K562 (cell line): ENCODE data around the gene RPS2. TPM values are rescaled to one million over a fixed set of nuclear protein-coding genes. Genes with fewer than 3 reads are reported as not detected.

ENCODE experiments used
- ATAC-seq: fragments of 200-7000 bp; cut with Tn5 transposase; 3 replicates; pipeline ENCODE4 v1.9.1; 2020; ENCODE audit warnings: moderate library complexity
- BruUV-seq: library from RNA; stranded (reverse); fragments of 400-500 nt; replicated peaks from 2 replicates; lab custom pipeline; 2021; lab: Mats Ljungman, UMichigan
- CTCF ChIA-PET: fragments of 300-600 bp; formaldehyde crosslinking; extraction: SDS; loops from one replicate; lab custom pipeline; 2021; ENCODE audit warnings: low intra/inter-chr PET ratio; lab: Yijun Ruan, JAX
- POLR2A ChIA-PET: fragments of 300-600, 350-650 bp; sonication (Branson Sonifier 250); formaldehyde crosslinking; extraction: SDS; loops from one replicate; lab custom pipeline; 2021; ENCODE audit warnings: antibody characterized with exemption, inconsistent platforms; lab: Yijun Ruan, JAX
- DNase-seq, 4 experiments: peaks; one replicate each; pipeline versions ENCODE4 v3.0.0 to v3.0.0-alpha.2; 2011 to 2018; ENCODE audit warnings: low spot score in 3 of 4, mixed read lengths in 3 of 4; ENCODE audit errors: extremely low read depth in 1 of 4
- FAIRE-seq: peaks from 2 replicates; lab custom pipeline; 2011; peaks lifted over from hg19 to GRCh38; lab: Jason Lieb, UNC
- H2AFZ ChIP-seq: 2 replicates; pipeline ENCODE4 v1.6.0; 2011; ENCODE audit warnings: low read depth, low read length, control low read depth, inconsistent platforms
- H3K27ac ChIP-seq: fragments of 200-600 bp; 3 replicates; pipeline ENCODE4 v1.8.0; 2011; ENCODE audit warnings: low read depth, mild to moderate bottlenecking, control low read depth, inconsistent platforms, low read length, moderate library complexity, mixed read lengths; ENCODE audit errors: extremely low read depth
- H3K27me3 ChIP-seq, 2 experiments: fragments of 300-600 bp in 1 of 2; 2 replicates in 1 of 2; 3 replicates in 1 of 2; pipeline versions ENCODE4 v1.6.0 to v1.8.0; 2011; ENCODE audit warnings: inconsistent platforms in 2 of 2, low read length in 2 of 2, mild to moderate bottlenecking in 1 of 2, mixed read lengths in 1 of 2, moderate library complexity in 1 of 2; ENCODE audit not compliant: control insufficient read depth in 2 of 2, insufficient read depth in 2 of 2
- H3K36me3 ChIP-seq: fragments of 300-600 bp; 3 replicates; pipeline ENCODE4 v1.8.0; 2011; ENCODE audit warnings: mild to moderate bottlenecking, low read length, inconsistent platforms; ENCODE audit not compliant: control insufficient read depth, insufficient read depth
- H3K4me1 ChIP-seq, 2 experiments: fragments of 200-600 bp in 1 of 2; replicated peaks in 1 of 2; 2 replicates in 1 of 2; 3 replicates in 1 of 2; pipeline versions ENCODE4 v1.5.1 to v1.8.0; 2011; ENCODE audit warnings: inconsistent platforms in 2 of 2, low read length in 2 of 2, mild to moderate bottlenecking in 1 of 2, mixed read lengths in 1 of 2, moderate library complexity in 1 of 2; ENCODE audit not compliant: control insufficient read depth in 2 of 2, insufficient read depth in 2 of 2
- H3K4me2 ChIP-seq: 2 replicates; pipeline ENCODE4 v1.6.1; 2011; ENCODE audit warnings: low read length, control low read depth, inconsistent platforms, mixed read lengths; ENCODE audit not compliant: insufficient read depth
- H3K4me3 ChIP-seq: fragments of 200-600 bp; sonication (generic), shearing (Covaris generic); 2 replicates; pipeline ENCODE4 v1.5.1; 2016; ENCODE audit warnings: control low read depth, inconsistent platforms
- H3K79me2 ChIP-seq: fragments of 200-600 bp; 3 replicates; pipeline ENCODE4 v1.8.0; 2011; ENCODE audit warnings: low read length, inconsistent platforms; ENCODE audit not compliant: control insufficient read depth, insufficient read depth
- H3K9ac ChIP-seq, 2 experiments: 2 replicates each; pipeline versions ENCODE4 v1.6.0 to v1.6.1; 2011; ENCODE audit warnings: low read depth in 2 of 2, low read length in 2 of 2, control low read depth in 1 of 2, inconsistent platforms in 1 of 2, mild to moderate bottlenecking in 1 of 2, mixed read lengths in 1 of 2; ENCODE audit not compliant: insufficient read depth in 1 of 2
- H3K9me1 ChIP-seq: one replicate; pipeline ENCODE4 v1.6.0; 2011; ENCODE audit warnings: inconsistent platforms, mild to moderate bottlenecking, low read length, moderate library complexity; ENCODE audit not compliant: control insufficient read depth, insufficient read depth
- H3K9me3 ChIP-seq: replicated peaks from 2 replicates; pipeline ENCODE4 v1.5.1; 2011; ENCODE audit warnings: low read depth, low read length, inconsistent platforms; ENCODE audit not compliant: control insufficient read depth, insufficient read depth
- H4K20me1 ChIP-seq: replicated peaks from 2 replicates; pipeline ENCODE4 v1.6.1; 2011; ENCODE audit warnings: low read length, inconsistent platforms, mixed read lengths; ENCODE audit not compliant: control insufficient read depth, insufficient read depth
- CEBPG ChIP-seq, 3 experiments: fragments of 200-800 bp in 1 of 3; sonication (Bioruptor generic) in 1 of 3; sonication (generic) in 1 of 3; formaldehyde crosslinking in 1 of 3; IDR thresholded peaks in 2 of 3; conservative IDR thresholded peaks in 1 of 3; 2 replicates each; pipeline versions ENCODE4 v1.6.1 to v1.8.0; 2016 to 2022; ENCODE audit warnings: missing compliant biosample characterization in 2 of 3, missing genetic modification characterization in 2 of 3, mild to moderate bottlenecking in 1 of 3, missing genetic modification reagents in 1 of 3
- EGR1 ChIP-seq: fragments of 450-650 bp; conservative IDR thresholded peaks from 2 replicates; pipeline ENCODE4 v1.6.1; 2017; ENCODE audit warnings: mild to moderate bottlenecking
- ETV5 ChIP-seq: sonication (generic); formaldehyde crosslinking; IDR thresholded peaks from 2 replicates; pipeline ENCODE4 v1.4.0; 2020; ENCODE audit warnings: low read depth, mild to moderate bottlenecking, missing genetic modification reagents
- GTF2A2 ChIP-seq: IDR thresholded peaks from 2 replicates; pipeline ENCODE4 v1.6.1; 2016; ENCODE audit warnings: mild to moderate bottlenecking, missing genetic modification characterization, missing compliant biosample characterization
- HCFC1 ChIP-seq: IDR thresholded peaks from 2 replicates; pipeline ENCODE4 v1.6.1; 2012; ENCODE audit warnings: low read depth, low read length, improper control_type of control experiment
- KHSRP ChIP-seq: fragments of 450-650 bp; IDR thresholded peaks from 2 replicates; pipeline ENCODE4 v1.6.1; 2017
- SMARCA5 ChIP-seq: fragments of 450-650 bp; IDR thresholded peaks from 2 replicates; pipeline ENCODE4 v1.6.1; 2016
- TEAD1 ChIP-seq, 2 experiments: fragments of 450-650 bp in 1 of 2; sonication (generic) in 1 of 2; formaldehyde crosslinking; IDR thresholded peaks; 2 replicates each; pipeline versions ENCODE4 v1.4.0 to v1.8.0; 2020 to 2022; ENCODE audit warnings: mild to moderate bottlenecking in 2 of 2, missing genetic modification reagents in 1 of 2
- ZNF212 ChIP-seq: fragments of 450-650 bp; formaldehyde crosslinking; IDR thresholded peaks from 2 replicates; pipeline ENCODE4 v1.4.0; 2020; ENCODE audit warnings: mild to moderate bottlenecking
- ZNF217 ChIP-seq: sonication (generic); formaldehyde crosslinking; IDR thresholded peaks from 2 replicates; pipeline ENCODE4 v1.8.0; 2022; ENCODE audit warnings: mild to moderate bottlenecking, missing genetic modification reagents
- WGBS: fragments of 100-300 bp; shearing (Covaris generic); methylation state at CpG from one replicate; pipeline ENCODE4 v1.1.6; 2016; ENCODE audit warnings: low coverage, mixed read lengths; ENCODE audit not compliant: insufficient coverage; ENCODE audit errors: missing lambda C conversion rate; 5-methylcytosine and 5-hydroxymethylcytosine counted together
- in situ Hi-C: fragments of 300-500 bp; cut with MboI; formaldehyde crosslinking; loops from 4 replicates; pipeline ENCODE4 v1.15.0; 2018; ENCODE audit warnings: inconsistent platforms, mixed read lengths
- intact Hi-C: fragments of 100-400 bp; cut with micrococcal nuclease; formaldehyde crosslinking; loops from 2 replicates; pipeline ENCODE4 v1.14.2; 2022
- polyA plus RNA-seq, 8 experiments: library from polyadenylated mRNA; depleted of rRNA in 4 of 8; stranded (reverse) in 5 of 8; unstranded in 3 of 8; fragments of >200 nt; fragmentation: Nextera tagmentation in 2 of 8; fragmentation: Illumina TruSeq in 1 of 8; extraction: Ambion mirVana in 2 of 8; extraction: Trizol in 1 of 8; gene quantifications; 2 replicates each; pipeline versions ENCODE4 v1.2.1 to v1.2.3, GENCODE V29; 2011 to 2014; ENCODE audit warnings: inconsistent platforms in 1 of 8, missing spikeins in 1 of 8
- total RNA-seq, 7 experiments: library from RNA; depleted of rRNA in 6 of 7; stranded (reverse); fragments of >200 nt in 6 of 7; fragmentation: Illumina TruSeq in 2 of 7; extraction: Trizol in 2 of 7; gene quantifications; 2 replicates each; pipeline versions ENCODE4 v1.2.1 to v1.2.3, GENCODE V29; 2011 to 2021; ENCODE audit warnings: low replicate concordance in 1 of 7
- TF ChIP-seq, protein P1 (sequence below): fragments of 250-450 bp; sonication (Bioruptor Pico); IDR thresholded peaks from 2 replicates; pipeline ENCODE4 v1.5.0; 2022; ENCODE audit warnings: mild to moderate bottlenecking
- TF ChIP-seq, protein P2 (sequence below): fragments of 450-650 bp; IDR thresholded peaks from 2 replicates; pipeline ENCODE4 v1.6.1; 2016; ENCODE audit warnings: mild to moderate bottlenecking
- TF ChIP-seq, protein P3 (sequence below): fragments of 250-450 bp; sonication (Bioruptor Pico); IDR thresholded peaks from 2 replicates; pipeline ENCODE4 v1.9.0; 2021; ENCODE audit warnings: mild to moderate bottlenecking, inconsistent platforms
- TF ChIP-seq, protein P4 (sequence below): fragments of 250-450 bp; sonication (Bioruptor Pico); IDR thresholded peaks from 2 replicates; pipeline ENCODE4 v1.8.0; 2021; ENCODE audit warnings: mild to moderate bottlenecking, moderate library complexity

Gene RPS2
- total and polyA plus RNA-seq, 9 of the 15 experiments (the other 6 are each of a cell fraction or from before 2014, with no cell fraction given) = 834 to 4,794 (median 3,793) TPM

DNA sequence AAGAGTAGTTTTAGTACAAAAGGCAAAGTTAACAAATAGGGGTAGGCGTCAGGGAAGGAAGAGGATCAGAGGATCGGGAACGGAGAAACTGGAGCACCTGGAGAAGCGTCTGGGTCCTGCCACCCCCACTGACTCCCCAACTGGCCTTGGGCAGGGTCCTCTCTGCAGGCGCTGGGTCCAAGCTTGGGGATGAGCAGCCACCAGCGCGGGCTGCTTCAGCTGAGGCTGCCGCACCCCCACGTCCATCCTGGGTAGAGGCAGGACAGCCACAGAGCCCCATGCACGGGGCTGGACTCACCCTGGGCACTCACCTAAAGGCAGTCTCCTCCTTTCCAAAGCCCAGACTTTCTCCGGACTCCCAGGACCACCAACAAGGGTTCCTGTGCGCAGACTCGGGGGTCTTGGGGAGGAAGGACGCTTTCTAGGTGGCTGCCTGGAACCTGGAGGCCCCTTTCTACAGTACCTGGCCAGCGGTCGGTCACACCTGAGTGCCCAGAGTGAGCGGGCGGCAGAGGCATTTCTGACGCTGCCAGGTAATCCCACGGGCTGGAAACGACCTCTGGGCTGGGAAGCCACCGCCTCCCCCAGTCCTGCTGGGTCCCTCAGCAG, 47.5 kb downstream of the RPS2 start:
- in situ Hi-C loops = no loop called here
- FAIRE-seq = no peak
- TF ChIP-seq ZNF217 = no peak
- TF ChIP-seq, protein P1, sequence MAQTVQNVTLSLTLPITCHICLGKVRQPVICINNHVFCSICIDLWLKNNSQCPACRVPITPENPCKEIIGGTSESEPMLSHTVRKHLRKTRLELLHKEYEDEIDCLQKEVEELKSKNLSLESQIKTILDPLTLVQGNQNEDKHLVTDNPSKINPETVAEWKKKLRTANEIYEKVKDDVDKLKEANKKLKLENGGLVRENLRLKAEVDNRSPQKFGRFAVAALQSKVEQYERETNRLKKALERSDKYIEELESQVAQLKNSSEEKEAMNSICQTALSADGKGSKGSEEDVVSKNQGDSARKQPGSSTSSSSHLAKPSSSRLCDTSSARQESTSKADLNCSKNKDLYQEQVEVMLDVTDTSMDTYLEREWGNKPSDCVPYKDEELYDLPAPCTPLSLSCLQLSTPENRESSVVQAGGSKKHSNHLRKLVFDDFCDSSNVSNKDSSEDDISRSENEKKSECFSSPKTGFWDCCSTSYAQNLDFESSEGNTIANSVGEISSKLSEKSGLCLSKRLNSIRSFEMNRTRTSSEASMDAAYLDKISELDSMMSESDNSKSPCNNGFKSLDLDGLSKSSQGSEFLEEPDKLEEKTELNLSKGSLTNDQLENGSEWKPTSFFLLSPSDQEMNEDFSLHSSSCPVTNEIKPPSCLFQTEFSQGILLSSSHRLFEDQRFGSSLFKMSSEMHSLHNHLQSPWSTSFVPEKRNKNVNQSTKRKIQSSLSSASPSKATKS (CRISPR knock-in tag) = no peak
- TF ChIP-seq, protein P2, sequence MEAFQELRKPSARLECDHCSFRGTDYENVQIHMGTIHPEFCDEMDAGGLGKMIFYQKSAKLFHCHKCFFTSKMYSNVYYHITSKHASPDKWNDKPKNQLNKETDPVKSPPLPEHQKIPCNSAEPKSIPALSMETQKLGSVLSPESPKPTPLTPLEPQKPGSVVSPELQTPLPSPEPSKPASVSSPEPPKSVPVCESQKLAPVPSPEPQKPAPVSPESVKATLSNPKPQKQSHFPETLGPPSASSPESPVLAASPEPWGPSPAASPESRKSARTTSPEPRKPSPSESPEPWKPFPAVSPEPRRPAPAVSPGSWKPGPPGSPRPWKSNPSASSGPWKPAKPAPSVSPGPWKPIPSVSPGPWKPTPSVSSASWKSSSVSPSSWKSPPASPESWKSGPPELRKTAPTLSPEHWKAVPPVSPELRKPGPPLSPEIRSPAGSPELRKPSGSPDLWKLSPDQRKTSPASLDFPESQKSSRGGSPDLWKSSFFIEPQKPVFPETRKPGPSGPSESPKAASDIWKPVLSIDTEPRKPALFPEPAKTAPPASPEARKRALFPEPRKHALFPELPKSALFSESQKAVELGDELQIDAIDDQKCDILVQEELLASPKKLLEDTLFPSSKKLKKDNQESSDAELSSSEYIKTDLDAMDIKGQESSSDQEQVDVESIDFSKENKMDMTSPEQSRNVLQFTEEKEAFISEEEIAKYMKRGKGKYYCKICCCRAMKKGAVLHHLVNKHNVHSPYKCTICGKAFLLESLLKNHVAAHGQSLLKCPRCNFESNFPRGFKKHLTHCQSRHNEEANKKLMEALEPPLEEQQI = no peak
- TF ChIP-seq, protein P3, sequence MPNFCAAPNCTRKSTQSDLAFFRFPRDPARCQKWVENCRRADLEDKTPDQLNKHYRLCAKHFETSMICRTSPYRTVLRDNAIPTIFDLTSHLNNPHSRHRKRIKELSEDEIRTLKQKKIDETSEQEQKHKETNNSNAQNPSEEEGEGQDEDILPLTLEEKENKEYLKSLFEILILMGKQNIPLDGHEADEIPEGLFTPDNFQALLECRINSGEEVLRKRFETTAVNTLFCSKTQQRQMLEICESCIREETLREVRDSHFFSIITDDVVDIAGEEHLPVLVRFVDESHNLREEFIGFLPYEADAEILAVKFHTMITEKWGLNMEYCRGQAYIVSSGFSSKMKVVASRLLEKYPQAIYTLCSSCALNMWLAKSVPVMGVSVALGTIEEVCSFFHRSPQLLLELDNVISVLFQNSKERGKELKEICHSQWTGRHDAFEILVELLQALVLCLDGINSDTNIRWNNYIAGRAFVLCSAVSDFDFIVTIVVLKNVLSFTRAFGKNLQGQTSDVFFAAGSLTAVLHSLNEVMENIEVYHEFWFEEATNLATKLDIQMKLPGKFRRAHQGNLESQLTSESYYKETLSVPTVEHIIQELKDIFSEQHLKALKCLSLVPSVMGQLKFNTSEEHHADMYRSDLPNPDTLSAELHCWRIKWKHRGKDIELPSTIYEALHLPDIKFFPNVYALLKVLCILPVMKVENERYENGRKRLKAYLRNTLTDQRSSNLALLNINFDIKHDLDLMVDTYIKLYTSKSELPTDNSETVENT = no peak
- TF ChIP-seq, protein P4, sequence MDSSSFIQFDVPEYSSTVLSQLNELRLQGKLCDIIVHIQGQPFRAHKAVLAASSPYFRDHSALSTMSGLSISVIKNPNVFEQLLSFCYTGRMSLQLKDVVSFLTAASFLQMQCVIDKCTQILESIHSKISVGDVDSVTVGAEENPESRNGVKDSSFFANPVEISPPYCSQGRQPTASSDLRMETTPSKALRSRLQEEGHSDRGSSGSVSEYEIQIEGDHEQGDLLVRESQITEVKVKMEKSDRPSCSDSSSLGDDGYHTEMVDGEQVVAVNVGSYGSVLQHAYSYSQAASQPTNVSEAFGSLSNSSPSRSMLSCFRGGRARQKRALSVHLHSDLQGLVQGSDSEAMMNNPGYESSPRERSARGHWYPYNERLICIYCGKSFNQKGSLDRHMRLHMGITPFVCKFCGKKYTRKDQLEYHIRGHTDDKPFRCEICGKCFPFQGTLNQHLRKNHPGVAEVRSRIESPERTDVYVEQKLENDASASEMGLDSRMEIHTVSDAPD (CRISPR knock-in tag) = no peak
- TF ChIP-seq GTF2A2 (tag) = no peak
- no peak for TF ChIP-seq CEBPG (CRISPR knock-in tag; IDR thresholded peaks at IDR 0.05)
- TF ChIP-seq CEBPG (tag; conservative IDR thresholded peaks at IDR 0.05 in 1 of 2, IDR thresholded peaks at IDR 0.05 in 1 of 2) = no peak
- no peak for TF ChIP-seq ETV5 (CRISPR knock-in tag)
- TF ChIP-seq HCFC1 = no peak
- no peak for TF ChIP-seq SMARCA5
- no peak for TF ChIP-seq EGR1
- TF ChIP-seq ZNF212 (CRISPR knock-in tag) = no peak
- no peak for TF ChIP-seq TEAD1 (CRISPR knock-in tag; IDR thresholded peaks at IDR 0.05)
- TF ChIP-seq KHSRP = no peak

More for the DNA sequence above, 47.5 kb downstream of the RPS2 start:
- Histone ChIP-seq H3K79me2 (no peaks in the 10 kb centered on the region), H3K4me1 (peaks cover 6 to 65% of the 10 kb centered on the region in 2 experiments; a peak in 4 of 5 replicates), H3K9me1 (no peaks in the 10 kb centered on the region), H3K4me2 (no peak overlapping the region), H3K36me3 (no peaks in the 10 kb centered on the region), H2AFZ (no peak overlapping the region), H3K9me3 (no peaks in the 10 kb centered on the region), H4K20me1 (0 out of 2 replicates have a peak, but pooled peaks cover 11% of the 10 kb centered on the region), H3K27me3 (peaks cover 22 to 49% of the 10 kb centered on the region in 2 experiments; a peak in 4 of 5 replicates), H3K9ac (no peak overlapping the region), H3K27ac (no peak overlapping the region), H3K4me3 (no peak overlapping the region)
- no peak for ATAC-seq
- ChIA-PET CTCF (no interaction called here), POLR2A (no interaction called here)
- no peak for DNase-seq
- intact Hi-C loops = no loop called here
- BruUV-seq = no TSS peak
- WGBS = 7% methylated on average over 22 of the region's 22 CpGs
